Stimulated activated CD8-positive, alpha-beta memory T cell treated with anti-CD3 and anti-CD28 coated beads, Interleukin-4, amount 100 ng/mL, for 1 hour (primary cell): Measurements from ENCODE around the gene DNAJB5.

Experiments
- DNase-seq, 2 donors: peaks; one replicate each; pipeline ENCODE4 v3.0.0-alpha.2; 2020; ENCODE audit warnings: low read depth in 2 of 2, low spot score in 1 of 2

Gene DNAJB5

GRCh38 chr9:34983209-34983608, 6.3 kb upstream of the DNAJB5 start:
- no peak for DNase-seq

- DNase-seq = no peak
These were observed 5.5 kb upstream of the DNAJB5 start for GRCh38 chr9:34984049-34984448.

GRCh38 chr9:34985311-34985899, 4.1 kb upstream of the DNAJB5 start:
- no peak for DNase-seq

GRCh38 chr9:34986540-34987047, 3.0 kb upstream of the DNAJB5 start:
- no peak for DNase-seq

GRCh38 chr9:34987160-34987901, 2.2 kb upstream of the DNAJB5 start:
- DNase-seq = no peak

- DNase-seq = no peak
These were observed 1.1 kb upstream of the DNAJB5 start for GRCh38 chr9:34988218-34989002.

- no peak for DNase-seq
These were observed 546 bp downstream of the DNAJB5 start for GRCh38 chr9:34989946-34990635.

- DNase-seq = no peak
These were observed 1.5 kb downstream of the DNAJB5 start for GRCh38 chr9:34990908-34991606.

GRCh38 chr9:34991607-34992375, 2.2 kb downstream of the DNAJB5 start:
- DNase-seq = no peak

- no peak for DNase-seq
These were observed 2.9 kb downstream of the DNAJB5 start for GRCh38 chr9:34992376-34992951.

- no peak for DNase-seq
These were observed 4.1 kb downstream of the DNAJB5 start for GRCh38 chr9:34993502-34994259.

- no peak for DNase-seq
These were observed 4.8 kb downstream of the DNAJB5 start for GRCh38 chr9:34994260-34994899.

GRCh38 chr9:34994900-34995669, 5.5 kb downstream of the DNAJB5 start:
- DNase-seq = no peak

GRCh38 chr9:34995670-34996060, 6.1 kb downstream of the DNAJB5 start:
- DNase-seq = no peak

- DNase-seq = no peak
These were observed 6.8 kb downstream of the DNAJB5 start for GRCh38 chr9:34996181-34996904.

GRCh38 chr9:34996905-34997279, 7.3 kb downstream of the DNAJB5 start:
- no peak for DNase-seq

GRCh38 chr9:34997379-34997781, 7.8 kb downstream of the DNAJB5 start:
- no peak for DNase-seq
